HEK293 (cell line): Measurements from ENCODE around the gene TUT4.
A peak's percentile ranks its signal among the peaks of the same experiment; 100 is the strongest.

ENCODE experiments used
- CTCF ChIA-PET: fragments of 350-600 bp; formaldehyde crosslinking; extraction: SDS; loops from one replicate; lab custom pipeline; 2021; ENCODE audit warnings: antibody characterized with exemption; lab: Yijun Ruan, JAX
- POLR2A ChIA-PET: fragments of 300-600 bp; formaldehyde crosslinking; extraction: SDS; loops from one replicate; lab custom pipeline; 2020; ENCODE audit warnings: antibody characterized with exemption, inconsistent platforms; lab: Yijun Ruan, JAX
- H3K27ac ChIP-seq: fragments of 200-500 bp; sonication (Bioruptor generic); 2 replicates; pipeline ENCODE4 v1.5.1; 2014; ENCODE audit warnings: low read depth, low read length, control low read depth, inconsistent platforms; ENCODE audit errors: extremely low read depth
- H3K36me3 ChIP-seq, 2 experiments: fragments of 200-500 bp in 1 of 2; sonication (Bioruptor generic) in 1 of 2; 1 replicate in 1 of 2; 2 replicates in 1 of 2; pipeline ENCODE4 v1.5.1; 2014 to 2017; ENCODE audit warnings: inconsistent platforms in 2 of 2, low read length in 2 of 2; ENCODE audit not compliant: control insufficient read depth in 2 of 2, insufficient read depth in 1 of 2
- H3K4me1 ChIP-seq: fragments of 200-500 bp; sonication (Bioruptor generic); 2 replicates; pipeline ENCODE4 v1.5.1; 2014; ENCODE audit warnings: mild to moderate bottlenecking, low read length, inconsistent platforms; ENCODE audit not compliant: control insufficient read depth, insufficient read depth
- H3K4me3 ChIP-seq: 2 replicates; pipeline ENCODE4 v1.5.1; 2011; ENCODE audit warnings: low read depth, mild to moderate bottlenecking, control low read depth, low read length, moderate library complexity
- H3K9me3 ChIP-seq: fragments of 200-500 bp; sonication (Bioruptor generic); 2 replicates; pipeline ENCODE4 v1.5.1; 2014; ENCODE audit warnings: low read depth, low read length, inconsistent platforms; ENCODE audit not compliant: control insufficient read depth, insufficient read depth
- GFI1B ChIP-seq: fragments of 450-650 bp; formaldehyde crosslinking; IDR thresholded peaks from 2 replicates; pipeline ENCODE4 v1.5.1; 2016; ENCODE audit warnings: missing biosample characterization, missing genetic modification characterization
- GLI2 ChIP-seq: fragments of 450-650 bp; formaldehyde crosslinking; IDR thresholded peaks from 2 replicates; pipeline ENCODE4; 2017; ENCODE audit warnings: missing biosample characterization, missing genetic modification characterization, low read depth, borderline replicate concordance
- KLF16 ChIP-seq: fragments of 450-650 bp; formaldehyde crosslinking; IDR thresholded peaks from 2 replicates; pipeline ENCODE4 v1.5.1; 2017; ENCODE audit warnings: missing biosample characterization, missing genetic modification characterization
- SCRT2 ChIP-seq: fragments of 450-650 bp; formaldehyde crosslinking; IDR thresholded peaks from 2 replicates; pipeline ENCODE4 v1.5.1; 2016; ENCODE audit warnings: missing biosample characterization, missing genetic modification characterization
- ZBTB8A ChIP-seq: fragments of 450-650 bp; formaldehyde crosslinking; IDR thresholded peaks from 2 replicates; pipeline ENCODE4 v1.5.1; 2016; ENCODE audit warnings: missing biosample characterization, missing genetic modification characterization
- ZNF114 ChIP-seq: fragments of 450-650 bp; formaldehyde crosslinking; IDR thresholded peaks from 2 replicates; pipeline ENCODE4 v1.5.0; 2017; ENCODE audit warnings: missing biosample characterization, missing genetic modification characterization
- ZNF133 ChIP-seq: fragments of 450-650 bp; formaldehyde crosslinking; IDR thresholded peaks from 2 replicates; pipeline ENCODE4 v1.5.1; 2016; ENCODE audit warnings: missing biosample characterization, missing genetic modification characterization
- ZNF292 ChIP-seq: fragments of 450-650 bp; formaldehyde crosslinking; IDR thresholded peaks from 2 replicates; pipeline ENCODE4 v1.5.1; 2016; ENCODE audit warnings: low read depth, missing biosample characterization, missing genetic modification characterization, borderline replicate concordance
- ZNF514 ChIP-seq: fragments of 450-650 bp; formaldehyde crosslinking; IDR thresholded peaks from 2 replicates; pipeline ENCODE4 v1.5.1; 2016; ENCODE audit warnings: missing biosample characterization, missing genetic modification characterization
- ZNF529 ChIP-seq: fragments of 450-650 bp; formaldehyde crosslinking; IDR thresholded peaks from 2 replicates; pipeline ENCODE4 v1.5.1; 2017; ENCODE audit warnings: missing genetic modification characterization, missing biosample characterization; ENCODE audit not compliant: insufficient replicate concordance
- ZNF549 ChIP-seq: fragments of 450-650 bp; IDR thresholded peaks from 2 replicates; pipeline ENCODE4 v1.5.1; 2018; ENCODE audit warnings: missing biosample characterization, missing genetic modification characterization, mild to moderate bottlenecking, inconsistent platforms, moderate library complexity
- ZNF629 ChIP-seq: fragments of 450-650 bp; formaldehyde crosslinking; IDR thresholded peaks from 2 replicates; pipeline ENCODE4 v1.5.1; 2017; ENCODE audit warnings: missing biosample characterization, missing genetic modification characterization
- ZSCAN16 ChIP-seq: fragments of 450-650 bp; formaldehyde crosslinking; IDR thresholded peaks from 2 replicates; pipeline ENCODE4 v1.5.1; 2016; ENCODE audit warnings: missing biosample characterization, missing genetic modification characterization
- ZSCAN23 ChIP-seq: fragments of 450-650 bp; formaldehyde crosslinking; IDR thresholded peaks from 2 replicates; pipeline ENCODE4 v1.5.1; 2016; ENCODE audit warnings: missing biosample characterization, missing genetic modification characterization
- ZSCAN30 ChIP-seq: fragments of 450-650 bp; IDR thresholded peaks from 2 replicates; pipeline ENCODE4 v1.5.1; 2018; ENCODE audit warnings: missing biosample characterization, mild to moderate bottlenecking, missing genetic modification characterization, moderate library complexity
- TF ChIP-seq, protein P1 (sequence below): fragments of 450-650 bp; formaldehyde crosslinking; conservative IDR thresholded peaks from 2 replicates; pipeline ENCODE4 v1.5.1; 2016; ENCODE audit warnings: low read depth, missing biosample characterization, missing genetic modification characterization

TUT4 gene

DNA sequence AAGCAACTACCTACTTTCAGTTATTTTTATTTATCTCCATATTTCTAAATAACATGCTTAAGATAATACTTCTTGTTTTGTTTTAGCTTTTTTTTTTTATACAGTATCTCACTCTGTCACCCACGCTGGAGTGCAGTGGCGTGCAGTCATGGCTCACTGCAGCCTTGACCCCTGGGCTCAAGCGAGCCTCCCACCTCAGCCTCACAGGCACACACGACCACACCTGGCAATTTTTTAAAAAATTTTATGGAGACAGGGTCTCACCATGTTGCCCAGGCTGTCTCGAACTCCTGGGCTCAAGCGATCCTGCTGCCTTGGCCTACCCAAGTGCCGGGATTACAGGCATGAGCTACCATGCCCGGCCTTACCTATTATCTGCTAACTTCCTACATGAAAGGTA is 20.6 kb downstream of the TUT4 start:
- POLR2A ChIA-PET: interaction anchor here (0.6 kb wide), 1 partner anchor 15 kb away, joined by 3 read pairs; no protein-coding TSS in a partner anchor
- no peak overlapping the region for H3K27ac ChIP-seq

DNA sequence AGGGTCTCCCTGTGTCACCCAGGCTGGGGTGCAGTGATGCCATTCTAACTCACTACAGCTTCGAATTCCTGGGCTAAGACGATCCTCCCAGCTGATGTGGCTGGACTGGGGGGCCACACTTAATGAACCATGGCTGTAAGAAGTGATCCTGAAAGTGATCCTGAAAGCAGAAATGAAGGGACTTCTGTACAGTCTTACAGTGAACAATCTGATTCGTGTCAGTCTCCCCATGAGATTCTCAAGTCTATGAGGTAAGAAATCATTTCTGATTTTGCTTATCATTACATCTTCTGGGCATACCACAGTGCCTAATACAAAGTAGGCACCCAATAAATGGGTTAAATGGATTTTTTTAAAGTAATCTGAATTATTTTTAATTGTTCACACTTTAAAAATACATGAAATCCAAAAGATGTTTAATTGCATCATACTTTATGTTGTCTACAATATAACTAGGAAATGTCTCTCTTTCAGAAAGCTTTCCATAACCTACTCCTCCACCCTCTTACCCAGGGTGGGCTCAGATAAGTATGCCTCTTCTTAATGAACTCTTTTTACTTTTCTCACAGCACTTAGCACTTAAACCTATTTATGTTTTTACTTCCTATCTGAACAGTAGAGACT is 21.5 kb downstream of the TUT4 start:
- H3K36me3 ChIP-seq: peaks cover 0 to 3% of the 10 kb centered on the region in 2 experiments; a peak in 2 of 3 replicates
- POLR2A ChIA-PET: interaction anchor here (0.6 kb wide), 1 partner anchor 14 kb away, joined by 3 read pairs; no protein-coding TSS in a partner anchor

More for the DNA sequence above, 20.6 kb downstream of the TUT4 start:
- Histone ChIP-seq H3K4me1 (no peaks in the 10 kb centered on the region), H3K9me3 (no peaks in the 10 kb centered on the region), H3K4me3 (no peak overlapping the region), H3K36me3 (peaks cover 0 to 3% of the 10 kb centered on the region in 2 experiments; a peak in 2 of 3 replicates)
- TF ChIP-seq ZSCAN23 (no peak), ZNF133 (tag by site-specific recombination) (no peak), KLF16 (tag by site-specific recombination) (no peak)
- CTCF ChIA-PET: interaction anchor here (0.6 to 0.8 kb wide), 2 partner anchors 12 to 17 kb away, joined by 3 to 4 read pairs; no protein-coding TSS in a partner anchor

DNA sequence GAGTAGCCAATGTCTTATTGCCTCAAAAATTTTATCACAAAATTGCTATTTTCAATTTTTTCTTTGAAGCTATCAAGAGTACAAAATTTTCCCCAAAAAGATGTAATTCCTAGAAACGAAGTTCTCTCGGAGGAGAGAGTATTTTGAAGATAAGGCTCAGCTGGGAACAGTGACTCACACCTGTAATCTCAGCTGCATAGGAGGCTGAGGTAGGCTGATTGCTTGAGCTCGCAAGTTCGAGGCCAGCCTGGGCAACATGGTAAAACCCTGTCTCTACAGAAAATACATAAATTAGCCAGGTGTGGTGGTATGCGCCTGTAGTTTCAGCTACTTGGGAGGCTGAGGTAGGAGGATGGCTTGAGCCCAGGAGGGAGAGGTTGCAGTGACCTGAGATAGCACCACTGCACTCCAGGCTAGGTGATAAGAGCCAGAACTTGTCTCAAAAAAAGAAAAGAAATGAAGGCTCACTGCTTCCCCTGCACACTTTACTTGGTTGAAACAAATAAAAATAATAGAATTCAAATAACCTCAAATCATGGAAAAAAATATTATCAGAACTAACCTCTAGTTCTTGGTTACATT is 22.2 kb downstream of the TUT4 start:
- Histone ChIP-seq H3K4me1 (no peaks in the 10 kb centered on the region), H3K36me3 (peaks cover 3 to 5% of the 10 kb centered on the region in 2 experiments), H3K27ac (no peak overlapping the region), H3K4me3 (no peak overlapping the region), H3K9me3 (no peaks in the 10 kb centered on the region)
- ChIA-PET POLR2A (no interaction called here), CTCF (interaction anchor here (0.9 kb wide), 1 partner anchor 155 kb away, joined by 3 read pairs; no protein-coding TSS in a partner anchor)
- TF ChIP-seq ZNF629 (tag by site-specific recombination): no peak
- peak; percentile 47; the same call in 1 of the 2 replicates for TF ChIP-seq GFI1B
- no peak for TF ChIP-seq ZNF292 (tag by site-specific recombination)
- no peak for TF ChIP-seq ZNF514
- no peak for TF ChIP-seq ZNF114 (tag by site-specific recombination)
- no peak for TF ChIP-seq GLI2 (tag by site-specific recombination)
- TF ChIP-seq SCRT2 (tag by site-specific recombination): no peak
- no peak for TF ChIP-seq ZNF529 (tag by site-specific recombination)
- 0 out of 2 replicates have a peak, but pooled peaks have one; percentile 21 for TF ChIP-seq ZBTB8A

More for the DNA sequence above, 21.5 kb downstream of the TUT4 start:
- Histone ChIP-seq H3K9me3 (no peaks in the 10 kb centered on the region), H3K4me3 (no peak overlapping the region), H3K4me1 (no peaks in the 10 kb centered on the region), H3K27ac (no peak overlapping the region)
- no peak for TF ChIP-seq ZSCAN30 (tag by site-specific recombination)
- TF ChIP-seq, protein P1, sequence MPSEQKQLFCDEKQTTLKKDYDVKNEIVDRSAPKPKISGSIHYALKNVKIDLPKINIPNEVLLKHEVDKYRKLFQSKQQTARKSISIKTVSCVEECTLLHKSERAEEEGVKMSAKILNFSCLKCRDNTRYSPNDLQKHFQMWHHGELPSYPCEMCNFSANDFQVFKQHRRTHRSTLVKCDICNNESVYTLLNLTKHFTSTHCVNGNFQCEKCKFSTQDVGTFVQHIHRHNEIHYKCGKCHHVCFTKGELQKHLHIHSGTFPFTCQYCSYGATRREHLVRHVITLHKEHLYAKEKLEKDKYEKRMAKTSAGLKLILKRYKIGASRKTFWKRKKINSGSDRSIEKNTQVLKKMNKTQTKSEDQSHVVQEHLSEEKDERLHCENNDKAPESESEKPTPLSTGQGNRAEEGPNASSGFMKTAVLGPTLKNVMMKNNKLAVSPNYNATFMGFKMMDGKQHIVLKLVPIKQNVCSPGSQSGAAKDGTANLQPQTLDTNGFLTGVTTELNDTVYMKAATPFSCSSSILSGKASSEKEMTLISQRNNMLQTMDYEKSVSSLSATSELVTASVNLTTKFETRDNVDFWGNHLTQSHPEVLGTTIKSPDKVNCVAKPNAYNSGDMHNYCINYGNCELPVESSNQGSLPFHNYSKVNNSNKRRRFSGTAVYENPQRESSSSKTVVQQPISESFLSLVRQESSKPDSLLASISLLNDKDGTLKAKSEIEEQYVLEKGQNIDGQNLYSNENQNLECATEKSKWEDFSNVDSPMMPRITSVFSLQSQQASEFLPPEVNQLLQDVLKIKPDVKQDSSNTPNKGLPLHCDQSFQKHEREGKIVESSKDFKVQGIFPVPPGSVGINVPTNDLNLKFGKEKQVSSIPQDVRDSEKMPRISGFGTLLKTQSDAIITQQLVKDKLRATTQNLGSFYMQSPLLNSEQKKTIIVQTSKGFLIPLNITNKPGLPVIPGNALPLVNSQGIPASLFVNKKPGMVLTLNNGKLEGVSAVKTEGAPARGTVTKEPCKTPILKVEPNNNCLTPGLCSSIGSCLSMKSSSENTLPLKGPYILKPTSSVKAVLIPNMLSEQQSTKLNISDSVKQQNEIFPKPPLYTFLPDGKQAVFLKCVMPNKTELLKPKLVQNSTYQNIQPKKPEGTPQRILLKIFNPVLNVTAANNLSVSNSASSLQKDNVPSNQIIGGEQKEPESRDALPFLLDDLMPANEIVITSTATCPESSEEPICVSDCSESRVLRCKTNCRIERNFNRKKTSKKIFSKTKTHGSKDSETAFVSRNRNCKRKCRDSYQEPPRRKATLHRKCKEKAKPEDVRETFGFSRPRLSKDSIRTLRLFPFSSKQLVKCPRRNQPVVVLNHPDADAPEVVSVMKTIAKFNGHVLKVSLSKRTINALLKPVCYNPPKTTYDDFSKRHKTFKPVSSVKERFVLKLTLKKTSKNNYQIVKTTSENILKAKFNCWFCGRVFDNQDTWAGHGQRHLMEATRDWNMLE (tag by site-specific recombination): no peak
- no peak for TF ChIP-seq ZSCAN23
- TF ChIP-seq ZSCAN16: no peak
- TF ChIP-seq ZNF549 (tag by site-specific recombination): no peak
- TF ChIP-seq, all 188 proteins: peak for 0
- CTCF ChIA-PET: interaction anchor here (0.8 kb wide), 1 partner anchor 13 kb away, joined by 4 read pairs; no protein-coding TSS in a partner anchor
